Measurements from ENCODE around the gene FNDC3B. TPM values are rescaled to one million over a fixed set of nuclear protein-coding genes. Genes with fewer than 3 reads are reported as not detected.
"Not testable (repeated sequence)": the region's sequence is repeated elsewhere in the genome, so short reads cannot be mapped to it uniquely, and the experiment has no call there.

FNDC3B gene
- total and polyA plus RNA-seq, 9 donors, result 22.1 to 198 (median 108) TPM

GRCh38 chr3:172364374-172365027 is 325.1 kb downstream of the FNDC3B start:
- H3K27me3 ChIP-seq, result no peaks in the 10 kb centered on the region
- no peaks in the 10 kb centered on the region for H3K9me3 ChIP-seq
- intact Hi-C loops (cut with DNase I), result no loop called here
- peaks cover 3% of the 10 kb centered on the region for H3K4me1 ChIP-seq (ENCODE audit: insufficient read depth)
- 87 to 90% (median 89%) methylated on average over 3 of the region's 3 CpGs for WGBS, 3 donors
- H3K4me3 ChIP-seq, result no peak overlapping the region
- H3K27ac ChIP-seq, result no peak overlapping the region
- no peak for DNase-seq
- no peak for TF ChIP-seq EP300 (IDR thresholded peaks at IDR 0.05)
- TF ChIP-seq POLR2A (IDR thresholded peaks at IDR 0.05), result no peak
- no peak for TF ChIP-seq CTCF (IDR thresholded peaks at IDR 0.05)
- no peaks in the 10 kb centered on the region for H3K36me3 ChIP-seq

GRCh38 chr3:172365028-172365567 is 325.7 kb downstream of the FNDC3B start:
- Histone ChIP-seq H3K9me3 (no peaks in the 10 kb centered on the region), H3K4me1 (ENCODE audit: insufficient read depth) (peaks cover 3% of the 10 kb centered on the region), H3K27me3 (no peaks in the 10 kb centered on the region), H3K4me3 (no peak overlapping the region), H3K27ac (no peak overlapping the region), H3K36me3 (no peaks in the 10 kb centered on the region)
- intact Hi-C loops (cut with DNase I), result no loop called here
- DNase-seq, result no peak
- WGBS, 3 donors, result 97 to 98% (median 97%) methylated on average over 3 of the region's 3 CpGs
- TF ChIP-seq CTCF (IDR thresholded peaks at IDR 0.05), result no peak

GRCh38 chr3:172367205-172368105 is 328.1 kb downstream of the FNDC3B start:
- no peaks in the 10 kb centered on the region for H3K27me3 ChIP-seq
- DNase-seq, result no peak
- intact Hi-C loops (cut with DNase I), result no loop called here
- no peak for TF ChIP-seq POLR2A (IDR thresholded peaks at IDR 0.05)
- TF ChIP-seq CTCF (IDR thresholded peaks at IDR 0.05), result no peak
- TF ChIP-seq EP300 (IDR thresholded peaks at IDR 0.05), result no peak
- H3K4me1 ChIP-seq (ENCODE audit: insufficient read depth), result peaks cover 3% of the 10 kb centered on the region
- H3K36me3 ChIP-seq, result no peaks in the 10 kb centered on the region
- H3K9me3 ChIP-seq, result no peaks in the 10 kb centered on the region
- no peak overlapping the region for H3K4me3 ChIP-seq
- WGBS, 3 donors, result 13 to 32% (median 14%) methylated on average over 9 of the region's 9 CpGs
- no peak overlapping the region for H3K27ac ChIP-seq

- H3K4me1 ChIP-seq (ENCODE audit: insufficient read depth); H3K27ac ChIP-seq; H3K4me3 ChIP-seq; H3K27me3 ChIP-seq; H3K9me3 ChIP-seq; H3K36me3 ChIP-seq; intact Hi-C loops (cut with DNase I): not testable (repeated sequence)
- DNase-seq, result peak in 1 of 5 donors; percentile 24
- 60 to 87% (median 71%) methylated on average over 5 of the region's 5 CpGs for WGBS, 3 donors
These were observed 329.2 kb downstream of the FNDC3B start for GRCh38 chr3:172368556-172368955.
